ENCODE measurements around the gene ZNF526.
A peak's percentile ranks its signal among the peaks of the same experiment; 100 is the strongest.

ZNF526 gene

GRCh38 chr19:42197375-42197817 is 22.7 kb upstream of the ZNF526 start:
- peak; percentile 42 for DNase-seq

GRCh38 chr19:42198676-42199439 is 21.3 kb upstream of the ZNF526 start:
- peak; percentile 81 for DNase-seq

GRCh38 chr19:42199440-42200115 is 20.5 kb upstream of the ZNF526 start:
- peak; percentile 82 for DNase-seq

- no peak for DNase-seq
Observed at GRCh38 chr19:42200116-42200715, 19.9 kb upstream of the ZNF526 start.

- DNase-seq: peak; percentile 86
Observed at GRCh38 chr19:42201489-42202289, 18.4 kb upstream of the ZNF526 start.

GRCh38 chr19:42202290-42202880 is 17.7 kb upstream of the ZNF526 start:
- no peak for DNase-seq

GRCh38 chr19:42203700-42204099 is 16.4 kb upstream of the ZNF526 start:
- DNase-seq: no peak

- no peak for DNase-seq
Observed at GRCh38 chr19:42204664-42205063, 15.4 kb upstream of the ZNF526 start.

GRCh38 chr19:42206871-42207755 is 13.0 kb upstream of the ZNF526 start:
- no peak for DNase-seq

- peak; percentile 46 for DNase-seq
Observed at GRCh38 chr19:42207767-42208271, 12.3 kb upstream of the ZNF526 start.

- no peak for DNase-seq
Observed at GRCh38 chr19:42208612-42209011, 11.5 kb upstream of the ZNF526 start.

GRCh38 chr19:42212886-42213285 is 7.2 kb upstream of the ZNF526 start:
- no peak for DNase-seq

GRCh38 chr19:42214810-42215485 is 5.2 kb upstream of the ZNF526 start:
- no peak for DNase-seq

- no peak for DNase-seq
Observed at GRCh38 chr19:42216653-42217519, 3.2 kb upstream of the ZNF526 start.

- DNase-seq: peak; percentile 100
Observed at GRCh38 chr19:42217520-42218437, 2.3 kb upstream of the ZNF526 start, which contains the start of gene DEDD2. Gene DEDD2, minus strand, starts transcription at chr19:42217677. Its CDS starts 670 bp downstream, at chr19:42217007.

- no peak for DNase-seq
Observed at GRCh38 chr19:42220751-42221097, 612 bp downstream of the ZNF526 start.

GRCh38 chr19:42224940-42225717 is 5.0 kb downstream of the ZNF526 start:
- DNase-seq: no peak

All from CD4-positive, alpha-beta T cell treated with Interleukin-15 for 1 hour (primary cell).